Stomach (tissue), 9 donors: ENCODE results near the gene LRRTM4. TPM values are rescaled to one million over a fixed set of nuclear protein-coding genes. Genes with fewer than 3 reads are reported as not detected.

Experiments
- DNase-seq, 2 donors: peaks; one replicate each; pipeline versions ENCODE4 v3.0.0 to v3.0.0-alpha.2; 2013 to 2019
- H3K27ac ChIP-seq, 5 donors: fragments of 200-600 bp in 4 of 5; sonication (generic) in 4 of 5; one replicate each; pipeline ENCODE4 v1.5.1; 2013 to 2019; ENCODE audit warnings: mild to moderate bottlenecking in 1 of 5, moderate library complexity in 1 of 5
- H3K27me3 ChIP-seq, 3 donors: fragments of 200-600 bp; sonication (generic); one replicate each; pipeline ENCODE4 v1.5.1; 2017 to 2019; ENCODE audit warnings: mixed run types in 1 of 3
- H3K36me3 ChIP-seq, 4 donors: fragments of 200-600 bp; sonication (generic); 1 replicate in 3 of 4; 2 replicates in 1 of 4; pipeline ENCODE4 v1.5.1; 2016 to 2019
- H3K4me1 ChIP-seq, 4 donors: fragments of 200-600 bp; sonication (generic); one replicate each; pipeline ENCODE4 v1.5.1; 2016 to 2019
- H3K4me3 ChIP-seq, 4 donors: fragments of 200-600 bp; sonication (generic) in 3 of 4; one replicate each; pipeline ENCODE4 v1.5.1; 2016 to 2019; ENCODE audit warnings: mild to moderate bottlenecking in 1 of 4
- H3K9me3 ChIP-seq, 4 donors: fragments of 200-600 bp; sonication (generic); one replicate each; pipeline ENCODE4 v1.5.1; 2016 to 2019
- EP300 ChIP-seq: sonication (generic); formaldehyde crosslinking; IDR thresholded peaks from one replicate; pipeline ENCODE4 v1.6.1; 2017; ENCODE audit warnings: antibody characterized with exemption
- POLR2A ChIP-seq, 4 donors: fragments of 450-650 bp; IDR thresholded peaks; one replicate each; pipeline ENCODE4 v1.6.1; 2016; ENCODE audit warnings: antibody characterized with exemption in 4 of 4, control low read depth in 2 of 4, mild to moderate bottlenecking in 1 of 4, moderate library complexity in 1 of 4
- POLR2AphosphoS5 ChIP-seq, 3 donors: sonication (generic); formaldehyde crosslinking; IDR thresholded peaks; one replicate each; pipeline ENCODE4 v1.6.1; 2016; ENCODE audit warnings: antibody characterized with exemption in 3 of 3
- WGBS, 5 donors: extraction: QIAGEN DNeasy Blood & Tissue Kit in 3 of 5; methylation state at CpG; one replicate each; pipeline versions ENCODE4 v1.1.5 to v1.1.7; 2013 to 2018; 5-methylcytosine and 5-hydroxymethylcytosine counted together
- intact Hi-C: fragments of 100-400 bp; cut with DNase I; formaldehyde crosslinking; loops from one replicate; pipeline ENCODE4 v1.15.1; 2023; ENCODE audit warnings: low total_unique reads
- polyA plus RNA-seq, 3 donors: library from polyadenylated mRNA; stranded (reverse); fragments of 200-250 nt; gene quantifications; one replicate each; pipeline ENCODE4 v1.2.3, GENCODE V29; 2013
- total RNA-seq, 5 donors: library from RNA; depleted of rRNA; stranded (reverse); fragments of >200 nt; gene quantifications; one replicate each; pipeline versions ENCODE4 v1.1.0 to v1.2.3, GENCODE V29; 2014 to 2016
- TF ChIP-seq, protein P1 (sequence below), 7 experiments: fragments of 450-650 bp in 4 of 7; fragments of 200-600 bp in 3 of 7; sonication (generic) in 3 of 7; IDR thresholded peaks; one replicate each; pipeline ENCODE4 v1.5.1; 2016 to 2019; ENCODE audit warnings: antibody characterized with exemption in 7 of 7, control low read depth in 2 of 7, mild to moderate bottlenecking in 1 of 7
- donor health status: healthy with polysubstance abuse.
- donor health status: Bipolar disorder and iron deficiency.
- donor health status: healthy.

LRRTM4 gene
- total and polyA plus RNA-seq, 8 donors = 0.13 to 2.2 (median 0.19) TPM; not detected in 5

DNA sequence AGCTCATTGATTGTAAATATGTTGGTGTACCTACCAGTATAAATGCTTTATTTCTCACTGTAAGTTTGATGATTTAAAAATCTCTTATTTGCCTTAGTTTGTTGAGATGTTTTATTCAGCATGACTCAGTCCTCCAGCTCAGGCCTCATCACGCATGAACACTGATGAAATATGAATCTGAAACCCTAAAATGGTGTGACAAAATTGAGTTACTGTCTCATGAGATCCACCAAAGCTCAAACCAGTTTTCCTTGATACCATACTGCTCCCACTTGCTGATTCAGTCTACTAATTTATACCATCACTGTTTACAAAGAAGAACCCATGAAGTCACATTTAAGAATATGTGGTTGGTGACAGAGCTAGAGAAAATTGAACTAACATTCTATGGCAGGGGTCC, 524.9 kb downstream of the LRRTM4 start:
- Histone ChIP-seq H3K27me3 (no peaks in the 10 kb centered on the region), H3K9me3 (no peaks in the 10 kb centered on the region), H3K4me3 (no peak overlapping the region), H3K4me1 (no peaks in the 10 kb centered on the region), H3K36me3 (no peaks in the 10 kb centered on the region), H3K27ac (no peak overlapping the region)
- 88 to 93% (median 92%) methylated on average over 1 of the region's 1 CpG for WGBS, 5 donors
- no peak for DNase-seq
- TF ChIP-seq POLR2A (IDR thresholded peaks at IDR 0.05) (no peak), POLR2AphosphoS5 (IDR thresholded peaks at IDR 0.05) (no peak), EP300 (no peak)
- TF ChIP-seq, protein P1, sequence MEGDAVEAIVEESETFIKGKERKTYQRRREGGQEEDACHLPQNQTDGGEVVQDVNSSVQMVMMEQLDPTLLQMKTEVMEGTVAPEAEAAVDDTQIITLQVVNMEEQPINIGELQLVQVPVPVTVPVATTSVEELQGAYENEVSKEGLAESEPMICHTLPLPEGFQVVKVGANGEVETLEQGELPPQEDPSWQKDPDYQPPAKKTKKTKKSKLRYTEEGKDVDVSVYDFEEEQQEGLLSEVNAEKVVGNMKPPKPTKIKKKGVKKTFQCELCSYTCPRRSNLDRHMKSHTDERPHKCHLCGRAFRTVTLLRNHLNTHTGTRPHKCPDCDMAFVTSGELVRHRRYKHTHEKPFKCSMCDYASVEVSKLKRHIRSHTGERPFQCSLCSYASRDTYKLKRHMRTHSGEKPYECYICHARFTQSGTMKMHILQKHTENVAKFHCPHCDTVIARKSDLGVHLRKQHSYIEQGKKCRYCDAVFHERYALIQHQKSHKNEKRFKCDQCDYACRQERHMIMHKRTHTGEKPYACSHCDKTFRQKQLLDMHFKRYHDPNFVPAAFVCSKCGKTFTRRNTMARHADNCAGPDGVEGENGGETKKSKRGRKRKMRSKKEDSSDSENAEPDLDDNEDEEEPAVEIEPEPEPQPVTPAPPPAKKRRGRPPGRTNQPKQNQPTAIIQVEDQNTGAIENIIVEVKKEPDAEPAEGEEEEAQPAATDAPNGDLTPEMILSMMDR (IDR thresholded peaks at IDR 0.05) = no peak
- intact Hi-C loops = no loop called here

DNA sequence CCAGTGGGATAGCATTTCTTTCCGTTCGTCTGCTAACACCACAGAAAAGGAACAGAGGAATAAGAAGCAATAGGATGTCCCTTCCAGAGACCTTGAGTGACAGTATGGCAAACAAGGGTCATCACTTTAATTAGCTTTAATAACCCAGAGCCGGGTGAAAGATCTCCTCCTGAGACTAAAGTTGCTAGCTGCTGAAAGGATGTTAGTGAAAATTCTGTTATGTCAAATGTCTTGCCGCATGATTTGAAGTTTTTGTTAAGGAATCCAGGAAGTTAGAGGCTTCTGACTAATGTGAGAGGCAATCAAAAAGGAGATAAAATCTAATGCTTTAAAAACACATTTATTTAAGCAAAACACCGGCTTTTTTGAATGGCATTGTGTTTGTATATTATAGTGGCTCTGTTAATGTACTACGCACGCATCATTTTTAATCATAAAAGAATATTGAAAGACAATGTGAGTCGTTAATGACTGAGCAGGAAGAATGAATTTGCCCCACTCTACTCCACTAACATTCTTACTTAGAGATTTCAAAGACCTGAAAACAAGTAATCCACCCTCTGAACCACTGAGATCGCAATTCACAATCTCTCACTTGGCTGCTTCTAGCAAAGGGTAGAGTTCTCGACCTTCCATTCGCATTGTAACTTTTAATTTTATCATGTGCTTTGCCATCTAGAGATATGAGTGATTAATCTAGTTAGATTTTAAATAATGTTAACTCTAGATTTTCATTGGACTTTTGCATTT, 536.6 kb downstream of the LRRTM4 start:
- no peaks in the 10 kb centered on the region for H3K27me3 ChIP-seq
- WGBS, 5 donors = 38 to 48% (median 43%) methylated on average over 11 of the region's 11 CpGs
- H3K4me3 ChIP-seq = no peak overlapping the region
- intact Hi-C loops = no loop called here
- no peak for TF ChIP-seq EP300
- TF ChIP-seq, protein P1 (IDR thresholded peaks at IDR 0.05) = no peak
- no peak for TF ChIP-seq POLR2A (IDR thresholded peaks at IDR 0.05)
- TF ChIP-seq POLR2AphosphoS5 (IDR thresholded peaks at IDR 0.05) = no peak
- no peak for DNase-seq
- no peaks in the 10 kb centered on the region for H3K4me1 ChIP-seq
- H3K27ac ChIP-seq = no peak overlapping the region
- H3K9me3 ChIP-seq = no peaks in the 10 kb centered on the region
- H3K36me3 ChIP-seq = no peaks in the 10 kb centered on the region

DNA sequence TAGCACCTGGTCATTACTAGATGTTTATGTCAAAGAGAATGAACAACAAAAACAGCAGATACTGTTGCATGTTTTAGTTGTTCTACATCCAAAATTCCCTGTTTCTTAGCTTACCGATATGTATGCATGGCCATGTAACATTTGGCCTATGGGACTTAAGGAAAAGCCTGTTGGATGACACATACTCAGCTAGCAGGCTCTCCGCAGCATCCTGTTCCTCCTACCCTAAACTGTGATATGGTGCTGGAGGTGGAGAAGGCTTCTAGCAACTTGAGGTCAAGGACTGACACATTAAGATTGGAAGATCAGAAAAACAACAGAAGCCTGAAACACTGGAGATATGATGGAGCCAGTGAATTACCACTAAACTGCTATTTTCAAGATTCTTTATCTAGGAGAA, 537.8 kb downstream of the LRRTM4 start:
- H3K9me3 ChIP-seq = no peaks in the 10 kb centered on the region
- no peaks in the 10 kb centered on the region for H3K36me3 ChIP-seq
- H3K27me3 ChIP-seq = no peaks in the 10 kb centered on the region
- H3K4me1 ChIP-seq = no peaks in the 10 kb centered on the region
- WGBS, 5 donors = 74 to 85% (median 80%) methylated on average over 2 of the region's 2 CpGs
- intact Hi-C loops = no loop called here
- no peak for DNase-seq
- no peak for TF ChIP-seq EP300
- no peak for TF ChIP-seq POLR2A (IDR thresholded peaks at IDR 0.05)
- TF ChIP-seq, protein P1 (IDR thresholded peaks at IDR 0.05) = no peak
- TF ChIP-seq POLR2AphosphoS5 (IDR thresholded peaks at IDR 0.05) = no peak
- H3K4me3 ChIP-seq = no peak overlapping the region
- no peak overlapping the region for H3K27ac ChIP-seq

DNA sequence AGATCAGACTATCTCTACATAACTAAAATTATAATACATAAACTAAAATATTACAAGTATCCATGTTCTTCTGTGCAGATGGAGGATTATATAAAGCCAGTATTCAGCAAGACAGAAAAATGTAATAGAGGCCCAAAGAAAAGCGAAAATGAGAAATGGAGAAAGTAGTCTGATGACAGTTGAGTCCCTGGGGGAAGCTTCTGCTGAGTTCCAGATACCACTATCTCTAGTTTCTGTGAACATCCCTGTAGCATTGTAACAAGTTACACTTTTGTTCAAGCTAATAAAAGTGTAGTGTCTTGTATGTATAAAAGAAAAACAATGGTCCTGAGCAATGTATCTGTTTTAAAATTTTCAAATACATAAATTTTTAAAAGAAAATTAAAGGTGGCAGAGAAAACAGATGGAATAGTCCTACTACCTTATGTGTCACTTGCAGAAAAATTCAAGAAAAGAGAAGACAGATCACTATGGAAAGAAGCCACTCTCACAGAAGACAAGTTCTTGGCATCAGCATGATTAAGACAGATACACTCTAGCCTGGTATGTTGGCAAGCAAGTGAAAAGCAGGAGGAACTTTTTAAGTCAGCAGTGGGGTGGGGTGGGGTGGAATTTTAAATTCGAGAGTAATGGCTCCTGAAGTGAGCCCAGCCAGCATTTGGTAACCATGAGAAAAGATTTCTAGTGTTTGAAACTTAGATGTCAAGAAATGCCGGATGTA, 541.9 kb downstream of the LRRTM4 start:
- intact Hi-C loops = no loop called here
- H3K9me3 ChIP-seq = no peaks in the 10 kb centered on the region
- H3K4me3 ChIP-seq = no peak overlapping the region
- no peak overlapping the region for H3K27ac ChIP-seq
- no peak for DNase-seq
- WGBS, 5 donors = 59 to 72% (median 61%) methylated on average over 3 of the region's 3 CpGs
- no peak for TF ChIP-seq EP300
- TF ChIP-seq POLR2AphosphoS5 (IDR thresholded peaks at IDR 0.05) = no peak
- TF ChIP-seq POLR2A (IDR thresholded peaks at IDR 0.05) = no peak
- TF ChIP-seq, protein P1 (IDR thresholded peaks at IDR 0.05) = no peak
- H3K4me1 ChIP-seq = no peaks in the 10 kb centered on the region
- H3K36me3 ChIP-seq = no peaks in the 10 kb centered on the region
- H3K27me3 ChIP-seq = no peaks in the 10 kb centered on the region
